Common myeloid progenitor, CD34-positive (primary cell): ENCODE measurements around the gene KCNE3.

Source experiments
- CTCF ChIA-PET: fragments of 350-600 bp; sonication (Branson Sonifier 250); formaldehyde crosslinking; loops from one replicate; lab custom pipeline; 2021; ENCODE audit warnings: antibody characterized with exemption; lab: Charles Lee
- POLR2A ChIA-PET: fragments of 350-600 bp; sonication (Branson Sonifier 250); formaldehyde crosslinking; loops from one replicate; lab custom pipeline; 2021; ENCODE audit warnings: antibody characterized with exemption; lab: Charles Lee
- DNase-seq, 3 donors: peaks; one replicate each; pipeline versions ENCODE4 v3.0.0 to v3.0.0-alpha.2; 2013
- H3K27ac ChIP-seq, 2 experiments: 1 replicate in 1 of 2; 2 replicates in 1 of 2; pipeline ENCODE4 v1.7.0; 2013; ENCODE audit warnings: inconsistent platforms in 2 of 2, low read length in 2 of 2, mild to moderate bottlenecking in 2 of 2, low read depth in 1 of 2, moderate library complexity in 1 of 2; ENCODE audit not compliant: severe bottlenecking in 2 of 2, insufficient read depth in 1 of 2, poor library complexity in 1 of 2
- H3K27me3 ChIP-seq, 5 experiments: replicated peaks in 2 of 5; 1 replicate in 3 of 5; 2 replicates in 2 of 5; pipeline versions ENCODE4 v1.6.1 to v1.7.0; 2013; ENCODE audit warnings: low read length in 4 of 5, mild to moderate bottlenecking in 2 of 5, moderate library complexity in 2 of 5, inconsistent platforms in 1 of 5; ENCODE audit not compliant: insufficient read depth in 5 of 5, control insufficient read depth in 4 of 5
- H3K36me3 ChIP-seq, 4 experiments: 1 replicate in 2 of 4; 2 replicates in 2 of 4; pipeline versions ENCODE4 v1.6.1 to v1.7.0; 2013; ENCODE audit warnings: low read length in 3 of 4, control low read depth in 1 of 4, mild to moderate bottlenecking in 1 of 4; ENCODE audit not compliant: control insufficient read depth in 4 of 4, insufficient read depth in 4 of 4
- H3K4me1 ChIP-seq, 4 experiments: 1 replicate in 3 of 4; 2 replicates in 1 of 4; pipeline versions ENCODE4 v1.6.1 to v1.7.1; 2013; ENCODE audit warnings: low read length in 3 of 4, mild to moderate bottlenecking in 3 of 4, control low read depth in 1 of 4, inconsistent platforms in 1 of 4, moderate library complexity in 1 of 4; ENCODE audit not compliant: control insufficient read depth in 4 of 4, insufficient read depth in 4 of 4; ENCODE audit errors: control extremely low read depth in 1 of 4
- H3K4me3 ChIP-seq, 7 experiments: 1 replicate in 4 of 7; 2 replicates in 3 of 7; pipeline versions ENCODE4 v1.5.1 to v1.7.0; 2013; ENCODE audit warnings: mild to moderate bottlenecking in 7 of 7, low read length in 6 of 7, moderate library complexity in 6 of 7, inconsistent platforms in 2 of 7, low read depth in 2 of 7, control low read depth in 1 of 7; ENCODE audit not compliant: insufficient read depth in 4 of 7, control insufficient read depth in 1 of 7; ENCODE audit errors: extremely low read depth in 1 of 7
- H3K9me3 ChIP-seq, 5 experiments: 1 replicate in 4 of 5; 2 replicates in 1 of 5; pipeline versions ENCODE4 v1.6.1 to v1.7.1; 2013; ENCODE audit warnings: low read length in 4 of 5, mild to moderate bottlenecking in 2 of 5, inconsistent platforms in 1 of 5, low read depth in 1 of 5, moderate library complexity in 1 of 5; ENCODE audit not compliant: control insufficient read depth in 4 of 5, insufficient read depth in 2 of 5; ENCODE audit errors: control extremely low read depth in 1 of 5
- WGBS: methylation state at CpG from one replicate; pipeline ENCODE4 v1.1.5; 2013; ENCODE audit not compliant: insufficient coverage; 5-methylcytosine and 5-hydroxymethylcytosine counted together

The KCNE3 gene

GRCh38 chr11:74447720-74448119 is 19.6 kb downstream of the KCNE3 start:
- Histone ChIP-seq H3K27me3 (no peaks in the 10 kb centered on the region), H3K4me1 (peaks cover 0 to 5% (median 1%) of the 10 kb centered on the region in 4 experiments), H3K4me3 (no peak overlapping the region), H3K36me3 (no peaks in the 10 kb centered on the region), H3K9me3 (no peaks in the 10 kb centered on the region), H3K27ac (no peak overlapping the region)
- POLR2A ChIA-PET: no interaction called here
- DNase-seq: no peak
- CTCF ChIA-PET: interaction anchor here (0.6 to 8.4 kb wide), 8 partner anchors 13 to 926 kb away, joined by 3 to 242 read pairs (median 22); no protein-coding TSS in a partner anchor

GRCh38 chr11:74446532-74446938 is 20.8 kb downstream of the KCNE3 start:
- no peak for DNase-seq
- WGBS: no CpG with 5 or more reads among the region's 1 CpG
- peaks cover 0 to 5% (median 1%) of the 10 kb centered on the region in 4 experiments for H3K4me1 ChIP-seq
- H3K27ac ChIP-seq: no peak overlapping the region
- H3K9me3 ChIP-seq: no peaks in the 10 kb centered on the region
- H3K4me3 ChIP-seq: no peak overlapping the region
- ChIA-PET CTCF (interaction anchor here (0.8 to 8.1 kb wide), 6 partner anchors 9 to 202 kb away, joined by 3 to 117 read pairs (median 4); no protein-coding TSS in a partner anchor), POLR2A (no interaction called here)
- H3K36me3 ChIP-seq: no peaks in the 10 kb centered on the region
- H3K27me3 ChIP-seq: no peaks in the 10 kb centered on the region

GRCh38 chr11:74444173-74444826 is 23.0 kb downstream of the KCNE3 start:
- WGBS: 7% methylated on average over 2 of the region's 9 CpGs
- ChIA-PET POLR2A (no interaction called here), CTCF (interaction anchor here (0.7 to 8.1 kb wide), 7 partner anchors 9 to 189 kb away, joined by 3 to 117 read pairs (median 4); no protein-coding TSS in a partner anchor)
- Histone ChIP-seq H3K36me3 (no peaks in the 10 kb centered on the region), H3K27me3 (no peaks in the 10 kb centered on the region), H3K4me3 (no peak overlapping the region), H3K9me3 (peaks cover 0 to 11% (median 2%) of the 10 kb centered on the region in 5 experiments), H3K4me1 (peaks cover 0 to 2% (median 0%) of the 10 kb centered on the region in 4 experiments), H3K27ac (no peak overlapping the region)
- DNase-seq: no peak

- WGBS: 99% methylated on average over 6 of the region's 8 CpGs
- H3K36me3 ChIP-seq: no peaks in the 10 kb centered on the region
- H3K27ac ChIP-seq: no peak overlapping the region
- H3K4me1 ChIP-seq: no peaks in the 10 kb centered on the region
- ChIA-PET POLR2A (no interaction called here), CTCF (interaction anchor here (1.1 to 8.1 kb wide), 7 partner anchors 11 to 188 kb away, joined by 3 to 117 read pairs (median 6); no protein-coding TSS in a partner anchor)
- no peak overlapping the region for H3K4me3 ChIP-seq
- DNase-seq: no peak
- H3K9me3 ChIP-seq: peaks cover 0 to 11% (median 2%) of the 10 kb centered on the region in 5 experiments
- no peaks in the 10 kb centered on the region for H3K27me3 ChIP-seq
Measured at GRCh38 chr11:74443071-74443864, 24.1 kb downstream of the KCNE3 start.

GRCh38 chr11:74442636-74443035 is 24.7 kb downstream of the KCNE3 start:
- Histone ChIP-seq H3K4me1 (no peaks in the 10 kb centered on the region), H3K27ac (no peak overlapping the region), H3K36me3 (no peaks in the 10 kb centered on the region), H3K4me3 (no peak overlapping the region), H3K9me3 (peaks cover 0 to 11% (median 2%) of the 10 kb centered on the region in 5 experiments), H3K27me3 (no peaks in the 10 kb centered on the region)
- ChIA-PET POLR2A (no interaction called here), CTCF (interaction anchor here (1.1 to 2.5 kb wide), 3 partner anchors 12 to 187 kb away, joined by 3 to 6 read pairs (median 3); no protein-coding TSS in a partner anchor)
- DNase-seq: no peak
- 92% methylated on average over 2 of the region's 3 CpGs for WGBS

- H3K4me1 ChIP-seq: no peaks in the 10 kb centered on the region
- H3K27me3 ChIP-seq: no peaks in the 10 kb centered on the region
- ChIA-PET POLR2A (no interaction called here), CTCF (interaction anchor here (0.6 to 3.7 kb wide), 5 partner anchors 11 to 68 kb away, joined by 3 to 15 read pairs (median 4); no protein-coding TSS in a partner anchor)
- H3K4me3 ChIP-seq: no peak overlapping the region
- H3K27ac ChIP-seq: no peak overlapping the region
- H3K36me3 ChIP-seq: no peaks in the 10 kb centered on the region
- WGBS: no CpG with 5 or more reads among the region's 1 CpG
- DNase-seq: no peak
- H3K9me3 ChIP-seq: peaks cover 0 to 11% (median 2%) of the 10 kb centered on the region in 5 experiments
Measured at GRCh38 chr11:74438681-74439080, 28.7 kb downstream of the KCNE3 start.
